SKM-1 treated with dmso at 0.1 percent for 144 hours (cell line): Measurements from ENCODE around the gene CADM1.
A peak's percentile ranks its signal among the peaks of the same experiment; 100 is the strongest.

Experiments
- DNase-seq: peaks from one replicate; lab custom pipeline; 2025; ENCODE audit not compliant: unreplicated experiment; lab: John Stamatoyannopoulos, UW

Gene CADM1

GRCh38 chr11:115518983-115519628 is 14.9 kb upstream of the CADM1 start:
- no peak for DNase-seq

- no peak for DNase-seq
These were observed 11.6 kb upstream of the CADM1 start for GRCh38 chr11:115515647-115516395.

- DNase-seq, result no peak
These were observed 2.9 kb upstream of the CADM1 start for GRCh38 chr11:115506954-115507675.

GRCh38 chr11:115505175-115505574 is 960 bp upstream of the CADM1 start:
- DNase-seq, result no peak

- DNase-seq, result peak; percentile 49
These were observed 334 bp downstream of the CADM1 start for GRCh38 chr11:115503886-115504275.

- DNase-seq, result peak; percentile 34
These were observed 931 bp downstream of the CADM1 start for GRCh38 chr11:115503083-115503885.

- no peak for DNase-seq
These were observed 1.6 kb downstream of the CADM1 start for GRCh38 chr11:115502636-115503082.

GRCh38 chr11:115501893-115502589 is 2.2 kb downstream of the CADM1 start:
- no peak for DNase-seq

GRCh38 chr11:115501502-115501892 is 2.7 kb downstream of the CADM1 start:
- DNase-seq, result no peak

GRCh38 chr11:115500547-115501501 is 3.4 kb downstream of the CADM1 start:
- peak; percentile 26 for DNase-seq

- DNase-seq, result no peak
These were observed 4.3 kb downstream of the CADM1 start for GRCh38 chr11:115499891-115500290.

- no peak for DNase-seq
These were observed 4.9 kb downstream of the CADM1 start for GRCh38 chr11:115499241-115499799.

GRCh38 chr11:115498354-115498753 is 5.9 kb downstream of the CADM1 start:
- no peak for DNase-seq

GRCh38 chr11:115497303-115497702 is 6.9 kb downstream of the CADM1 start:
- no peak for DNase-seq

- no peak for DNase-seq
These were observed 7.3 kb downstream of the CADM1 start for GRCh38 chr11:115496892-115497291.

GRCh38 chr11:115493905-115494304 is 10.3 kb downstream of the CADM1 start:
- DNase-seq, result no peak

GRCh38 chr11:115493488-115493887 is 10.7 kb downstream of the CADM1 start:
- DNase-seq, result no peak

GRCh38 chr11:115489466-115489865 is 14.7 kb downstream of the CADM1 start:
- no peak for DNase-seq

GRCh38 chr11:115488945-115489344 is 15.3 kb downstream of the CADM1 start:
- no peak for DNase-seq
